ENCODE results near the gene XYLB. TPM values are rescaled to one million over a fixed set of nuclear protein-coding genes. Genes with fewer than 3 reads are reported as not detected.

The XYLB gene
- total RNA-seq, 1 donor, result 4.3 TPM

DNA sequence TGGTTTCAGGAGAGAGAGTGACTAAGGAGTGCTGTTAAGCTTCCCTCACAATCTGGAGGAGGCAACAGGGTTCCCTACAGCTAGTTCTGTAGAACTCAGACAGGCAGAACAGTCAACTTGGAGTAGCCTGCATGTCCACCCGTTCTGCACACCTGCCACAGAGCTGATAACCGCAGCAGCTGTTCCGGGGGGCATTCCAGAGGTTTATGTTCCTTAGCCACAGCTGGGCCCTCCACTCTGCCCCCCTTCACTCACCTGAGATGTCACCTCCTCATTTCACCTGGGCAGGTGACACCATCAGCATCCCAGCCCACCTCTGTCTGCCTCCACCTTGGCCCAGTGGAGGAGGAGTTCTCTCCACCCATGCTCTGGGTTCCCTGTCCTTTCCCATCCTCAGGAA, 22.6 kb downstream of the XYLB start:
- no peak overlapping the region for H3K4me3 ChIP-seq (ENCODE audit: low read depth, low read length)
- TF ChIP-seq, protein P1, sequence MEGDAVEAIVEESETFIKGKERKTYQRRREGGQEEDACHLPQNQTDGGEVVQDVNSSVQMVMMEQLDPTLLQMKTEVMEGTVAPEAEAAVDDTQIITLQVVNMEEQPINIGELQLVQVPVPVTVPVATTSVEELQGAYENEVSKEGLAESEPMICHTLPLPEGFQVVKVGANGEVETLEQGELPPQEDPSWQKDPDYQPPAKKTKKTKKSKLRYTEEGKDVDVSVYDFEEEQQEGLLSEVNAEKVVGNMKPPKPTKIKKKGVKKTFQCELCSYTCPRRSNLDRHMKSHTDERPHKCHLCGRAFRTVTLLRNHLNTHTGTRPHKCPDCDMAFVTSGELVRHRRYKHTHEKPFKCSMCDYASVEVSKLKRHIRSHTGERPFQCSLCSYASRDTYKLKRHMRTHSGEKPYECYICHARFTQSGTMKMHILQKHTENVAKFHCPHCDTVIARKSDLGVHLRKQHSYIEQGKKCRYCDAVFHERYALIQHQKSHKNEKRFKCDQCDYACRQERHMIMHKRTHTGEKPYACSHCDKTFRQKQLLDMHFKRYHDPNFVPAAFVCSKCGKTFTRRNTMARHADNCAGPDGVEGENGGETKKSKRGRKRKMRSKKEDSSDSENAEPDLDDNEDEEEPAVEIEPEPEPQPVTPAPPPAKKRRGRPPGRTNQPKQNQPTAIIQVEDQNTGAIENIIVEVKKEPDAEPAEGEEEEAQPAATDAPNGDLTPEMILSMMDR (IDR thresholded peaks at IDR 0.05; ENCODE audit: insufficient read depth, low read depth, low read length), result no peak
- no peak for DNase-seq (ENCODE audit: low read depth)

DNA sequence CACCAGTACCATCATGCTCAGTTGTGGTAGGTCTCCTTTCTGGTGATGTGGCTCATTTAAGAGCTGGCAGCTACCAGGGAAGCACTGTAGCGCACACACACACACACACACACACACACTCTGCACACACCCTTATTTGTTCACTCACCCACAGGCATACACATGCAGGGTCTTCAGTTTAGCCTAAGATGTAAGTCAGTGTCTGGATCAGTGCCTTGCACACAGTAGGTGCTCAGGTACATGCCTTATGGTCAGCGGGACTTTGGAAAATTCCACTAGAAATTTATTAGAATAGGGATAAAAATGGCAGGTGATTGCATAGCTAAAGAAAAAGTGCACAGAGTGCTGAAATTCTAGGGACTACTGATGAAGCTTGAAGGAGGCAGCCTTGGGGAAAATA, 23.6 kb downstream of the XYLB start:
- H3K4me3 ChIP-seq (ENCODE audit: low read depth, low read length), result no peak overlapping the region
- TF ChIP-seq, protein P1 (IDR thresholded peaks at IDR 0.05; ENCODE audit: insufficient read depth, low read depth, low read length), result no peak
- DNase-seq (ENCODE audit: low read depth), result no peak

DNA sequence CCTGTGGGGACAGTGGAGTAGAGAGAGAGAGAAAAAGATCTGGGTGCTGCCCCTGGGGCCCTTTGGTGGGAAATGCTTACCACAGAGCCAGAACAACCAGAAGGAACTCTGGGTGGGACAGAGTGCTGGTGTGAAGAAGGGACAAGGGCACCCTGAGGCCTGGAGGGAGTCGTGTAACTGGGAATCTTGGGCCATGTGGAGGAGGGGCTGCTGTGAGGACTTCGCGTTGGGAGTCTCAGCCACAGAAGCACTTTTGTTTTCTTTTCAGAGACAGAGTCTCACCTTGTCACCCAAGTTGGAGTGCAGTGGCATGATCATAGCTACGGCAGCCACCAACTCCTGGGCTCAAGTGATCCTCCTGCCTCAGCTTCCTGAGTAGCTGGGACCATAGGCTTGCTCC, 24.3 kb downstream of the XYLB start:
- DNase-seq (ENCODE audit: low read depth), result no peak
- TF ChIP-seq, protein P1 (IDR thresholded peaks at IDR 0.05; ENCODE audit: insufficient read depth, low read depth, low read length), result no peak
- no peak overlapping the region for H3K4me3 ChIP-seq (ENCODE audit: low read depth, low read length)

DNA sequence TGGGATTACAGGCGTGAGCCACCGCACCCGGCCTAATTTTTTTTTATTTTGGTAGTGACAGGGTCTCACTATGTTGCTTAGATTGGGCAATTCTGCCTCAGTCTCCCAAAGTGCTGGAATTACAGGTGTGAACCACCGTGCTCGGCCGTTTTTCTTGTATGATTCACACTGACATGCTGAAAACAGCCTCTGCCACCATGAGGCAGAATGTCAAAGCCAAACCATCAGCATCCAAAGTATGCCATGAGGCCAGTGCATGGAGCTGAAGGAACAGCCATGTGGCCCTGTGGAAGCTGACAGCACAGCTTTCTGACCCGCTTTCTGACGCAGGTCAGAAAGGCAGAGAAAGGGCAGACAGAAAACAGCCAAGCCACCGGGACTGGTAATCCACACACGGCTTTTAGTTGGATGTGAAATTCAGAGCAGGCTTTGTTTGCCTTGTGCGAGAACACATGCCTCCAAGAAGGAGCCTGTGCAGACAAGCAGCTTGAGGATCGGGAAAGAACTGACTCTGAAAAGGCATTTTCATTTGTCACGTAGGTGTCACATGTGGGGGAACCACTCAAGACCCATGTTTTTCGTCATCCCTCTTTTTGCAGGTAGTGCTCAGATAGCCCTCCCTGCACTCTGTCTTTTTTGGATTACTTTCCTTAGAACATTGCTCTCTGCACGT, 25.1 kb downstream of the XYLB start:
- no peak overlapping the region for H3K4me3 ChIP-seq (ENCODE audit: low read depth, low read length)
- TF ChIP-seq, protein P1 (IDR thresholded peaks at IDR 0.05; ENCODE audit: insufficient read depth, low read depth, low read length), result no peak
- no peak for DNase-seq (ENCODE audit: low read depth)

DNA sequence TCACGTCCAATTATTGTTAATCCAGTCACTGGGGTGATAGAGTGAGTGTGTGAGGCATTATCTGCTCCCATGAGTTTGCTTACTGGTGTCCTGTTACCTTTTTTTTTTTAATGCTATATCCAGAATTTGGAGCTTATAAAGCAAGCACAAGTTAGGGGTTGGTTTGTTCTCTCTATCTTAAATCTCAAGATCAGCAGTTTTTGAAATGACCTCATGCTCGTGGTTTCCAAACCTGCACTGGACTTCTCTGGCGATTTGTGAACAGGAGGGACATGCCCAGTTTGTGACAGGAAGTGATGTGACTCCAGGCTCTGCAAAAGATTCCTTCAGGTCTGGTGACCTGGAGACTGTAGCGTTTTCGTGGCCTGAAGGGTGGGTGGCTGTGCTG, 25.6 kb downstream of the XYLB start:
- TF ChIP-seq, protein P1 (IDR thresholded peaks at IDR 0.05; ENCODE audit: insufficient read depth, low read depth, low read length), result no peak
- no peak overlapping the region for H3K4me3 ChIP-seq (ENCODE audit: low read depth, low read length)
- DNase-seq (ENCODE audit: low read depth), result no peak

DNA sequence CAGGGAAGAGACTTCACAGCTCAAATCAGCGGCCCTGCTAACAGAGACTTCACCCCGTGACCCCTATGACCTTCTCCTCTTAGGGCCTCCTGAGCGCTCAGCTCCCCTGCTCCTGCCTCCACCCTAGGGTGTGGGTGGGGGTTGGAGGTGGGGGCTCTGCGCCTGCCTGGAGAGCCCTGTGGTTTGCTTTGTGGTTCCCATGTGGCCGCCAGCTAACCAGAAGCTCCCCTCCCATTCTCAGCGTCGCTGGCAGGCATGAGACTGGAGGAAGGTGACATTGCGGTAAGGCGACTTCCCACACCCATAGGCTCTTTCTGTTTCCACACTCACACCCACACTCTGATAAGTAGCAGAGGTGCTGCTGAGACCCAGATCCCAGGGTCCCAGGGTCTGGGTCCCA, 27.6 kb downstream of the XYLB start:
- TF ChIP-seq, protein P1 (IDR thresholded peaks at IDR 0.05; ENCODE audit: insufficient read depth, low read depth, low read length), result no peak
- H3K4me3 ChIP-seq (ENCODE audit: low read depth, low read length), result no peak overlapping the region
- no peak for DNase-seq (ENCODE audit: low read depth)

DNA sequence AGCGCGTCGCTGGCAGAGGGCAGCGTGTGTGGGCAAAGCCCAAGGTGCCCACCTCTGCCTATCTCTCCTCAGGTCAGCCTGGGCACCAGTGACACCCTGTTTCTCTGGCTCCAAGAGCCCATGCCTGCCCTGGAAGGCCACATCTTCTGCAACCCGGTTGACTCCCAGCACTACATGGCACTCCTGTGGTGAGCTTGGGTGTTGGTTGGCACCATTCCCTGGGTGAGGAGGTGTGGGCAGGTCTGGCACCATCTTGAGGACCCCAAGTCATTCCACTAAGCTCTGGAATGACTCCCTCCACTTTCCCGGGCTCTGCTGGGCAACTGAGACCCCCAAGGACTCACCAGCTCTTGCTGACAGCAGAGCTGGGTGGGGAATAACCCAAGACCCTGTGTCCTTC, 28.5 kb downstream of the XYLB start:
- H3K4me3 ChIP-seq (ENCODE audit: low read depth, low read length), result no peak overlapping the region
- TF ChIP-seq, protein P1 (IDR thresholded peaks at IDR 0.05; ENCODE audit: insufficient read depth, low read depth, low read length), result no peak
- DNase-seq (ENCODE audit: low read depth), result no peak

Measured in fibroblast of villous mesenchyme (primary cell).